OCI-LY3 (cell line): Measurements from ENCODE around the gene ANKH.

Experiments
- CTCF ChIP-seq: fragments of 200-600, 300-600 bp; sonication (generic); IDR thresholded peaks from 2 replicates; pipeline ENCODE4 v1.5.1; 2014; ENCODE audit warnings: antibody characterized with exemption, low read length, low read depth
- EZH2phosphoT487 ChIP-seq: fragments of 200-600 bp; shearing (Covaris generic); IDR thresholded peaks from 2 replicates; pipeline ENCODE4 v1.6.1; 2018; ENCODE audit warnings: antibody characterized with exemption, mixed run types, low read depth

GRCh38 chr5:14830210-14831005 lies 41.2 kb downstream of the ANKH start:
- TF ChIP-seq CTCF (no peak), EZH2phosphoT487 (no peak)
